CD4-positive, alpha-beta T cell treated with Interleukin-10 for 1 hour (primary cell): ENCODE data around the gene CCDC63.

Source experiments
- DNase-seq: peaks from one replicate; pipeline ENCODE4 v3.0.0-alpha.2; 2020

CCDC63 gene

DNA sequence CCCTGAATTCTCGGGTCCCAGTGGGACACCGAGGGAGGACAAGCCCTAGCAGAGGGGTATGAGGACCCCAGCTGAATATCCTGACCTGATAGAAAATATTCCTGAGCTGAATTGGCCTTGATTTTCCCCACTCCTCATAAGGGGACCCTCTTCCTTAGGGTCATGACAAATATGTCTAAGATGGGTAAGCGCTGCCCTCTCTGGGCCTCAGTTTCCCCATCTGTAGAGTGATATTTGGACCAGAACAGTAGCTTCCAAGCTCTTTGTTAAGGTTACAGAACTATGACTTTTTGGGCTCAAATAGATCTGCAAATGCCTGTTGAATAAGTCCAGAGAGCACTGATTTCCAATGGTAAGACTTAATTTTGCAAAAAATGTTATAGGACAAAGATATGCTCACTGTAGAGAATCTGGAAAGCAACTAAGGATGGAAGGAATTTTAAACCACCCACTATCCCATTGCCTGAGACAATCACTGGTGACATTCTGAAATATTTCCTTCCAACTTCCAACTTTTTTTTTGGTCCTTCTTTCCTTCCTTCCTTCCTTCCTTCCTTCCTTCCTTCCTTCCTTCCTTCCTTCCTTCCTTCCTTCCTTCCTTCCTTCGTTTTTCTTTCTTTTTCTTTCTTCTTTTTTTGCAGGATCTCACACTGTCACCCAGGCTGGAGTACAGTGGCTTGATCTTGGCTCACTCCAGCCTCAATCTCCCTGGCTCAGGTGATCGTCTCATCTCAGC is 41.6 kb downstream of the CCDC63 start:
- no peak for DNase-seq

DNA sequence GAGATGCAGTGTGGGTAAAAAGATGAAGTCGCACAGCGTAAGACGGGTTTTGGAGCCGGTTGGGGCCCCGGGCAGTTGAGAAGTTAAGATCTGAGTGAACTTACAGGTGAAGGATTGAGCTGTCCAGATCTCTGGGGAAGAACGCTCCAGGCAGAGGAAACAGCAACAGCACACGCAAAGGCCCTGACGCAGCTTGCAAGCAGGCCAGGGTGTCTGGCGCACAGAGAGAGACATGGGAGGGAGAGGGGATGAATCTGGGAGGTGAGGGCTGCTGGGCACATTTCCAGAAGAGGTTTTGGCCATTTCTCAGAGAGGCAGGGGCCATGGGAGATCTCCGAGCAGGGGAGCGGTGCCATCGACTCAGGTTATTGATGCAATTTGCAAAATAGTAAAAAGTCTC is 42.6 kb downstream of the CCDC63 start:
- DNase-seq, result no peak

DNA sequence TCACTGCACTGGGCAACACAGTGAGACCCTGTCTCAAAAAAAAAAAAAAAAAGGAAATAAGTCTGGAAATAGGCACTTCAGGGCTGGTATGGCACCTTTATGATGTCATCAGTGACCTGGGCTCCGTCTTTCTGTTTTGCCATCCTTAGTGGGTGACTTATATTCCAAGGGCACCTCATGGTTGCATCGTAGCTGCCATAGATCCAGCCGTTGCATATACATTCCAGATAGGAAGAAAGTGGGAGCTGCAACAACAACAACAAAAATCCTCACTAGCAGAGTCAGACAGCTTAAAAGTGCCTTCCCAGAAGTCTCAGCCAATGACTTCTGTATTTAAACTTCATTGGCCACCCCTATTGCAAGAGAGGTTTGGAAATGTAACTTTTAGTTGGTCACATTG is 47.2 kb downstream of the CCDC63 start:
- DNase-seq, result no peak

DNA sequence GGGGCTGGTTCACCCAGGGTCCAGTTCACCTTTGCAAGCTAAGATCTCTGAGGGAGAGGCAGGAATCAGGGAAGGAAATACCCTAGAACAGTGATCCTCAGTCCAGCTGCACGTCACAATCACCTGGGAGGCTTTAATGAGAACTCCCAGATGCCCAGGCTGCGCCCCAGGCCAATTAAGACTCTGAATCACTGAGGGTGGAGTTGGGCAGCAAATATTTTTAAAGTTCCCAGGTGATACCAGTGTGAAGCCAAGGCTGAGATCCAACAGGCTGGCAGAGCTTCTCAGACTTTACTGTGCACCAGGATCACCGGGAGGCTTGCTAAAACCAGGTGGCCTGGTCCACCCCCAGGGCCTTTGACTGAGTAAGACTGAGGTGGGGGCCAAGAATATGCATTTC is 49.8 kb downstream of the CCDC63 start:
- no peak for DNase-seq

DNA sequence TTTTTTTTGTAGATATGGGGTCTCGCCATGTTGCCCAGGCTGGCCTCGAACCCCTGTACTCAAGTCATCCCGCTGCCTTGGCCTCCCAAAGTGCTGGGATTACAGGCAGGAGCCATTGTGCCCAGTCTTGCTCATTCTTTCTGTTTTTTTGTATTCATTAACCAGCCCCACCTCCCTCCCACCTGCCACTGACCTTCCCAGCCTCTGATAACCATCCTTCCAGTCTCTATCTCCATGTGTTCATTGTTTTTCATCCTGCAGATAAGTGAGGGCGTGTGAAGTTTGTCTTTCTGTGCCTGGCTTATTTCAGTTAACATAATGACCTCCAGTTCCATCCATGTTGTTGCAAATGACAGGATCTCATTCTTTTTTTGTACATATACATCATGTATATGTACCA is 54.6 kb downstream of the CCDC63 start:
- DNase-seq, result no peak

DNA sequence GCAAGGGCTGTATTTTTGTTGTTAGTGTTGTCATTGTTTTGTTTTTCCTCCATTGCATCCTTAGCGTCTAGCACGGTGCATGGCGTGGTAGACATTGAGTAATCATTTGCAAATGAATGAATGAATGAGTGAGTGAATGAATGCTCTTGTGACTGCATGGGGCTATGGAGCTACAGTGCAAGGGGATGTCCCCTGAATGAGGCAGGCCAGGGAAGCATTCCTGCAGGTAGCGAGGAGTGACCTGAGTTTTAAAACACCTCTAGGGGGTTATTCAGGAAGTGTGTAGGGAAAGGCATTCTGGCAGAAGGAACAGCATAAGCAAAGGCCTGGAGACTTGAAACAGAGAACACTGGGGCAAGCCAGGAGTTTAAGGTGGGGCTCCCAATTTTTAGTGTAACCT is 56.7 kb downstream of the CCDC63 start:
- no peak for DNase-seq

DNA sequence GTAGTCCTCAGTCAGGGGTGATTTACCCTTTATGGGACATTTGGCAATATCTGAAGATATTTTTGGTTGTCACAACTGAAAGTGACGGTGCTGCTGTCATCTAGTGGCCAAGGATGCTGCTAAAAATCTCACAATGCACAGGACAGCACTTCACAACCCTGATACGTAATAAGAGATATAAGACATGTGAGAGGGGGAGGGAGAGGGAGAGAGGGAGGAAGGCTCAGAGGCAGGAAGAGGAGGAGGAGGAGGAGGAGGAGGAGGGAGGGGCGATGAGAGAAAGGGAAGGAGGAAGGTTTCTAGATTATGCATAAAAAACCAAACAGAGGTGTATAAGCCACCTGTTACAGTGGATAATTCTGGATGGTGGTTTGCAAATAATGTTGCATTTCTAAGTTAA is 59.3 kb downstream of the CCDC63 start:
- DNase-seq, result no peak

DNA sequence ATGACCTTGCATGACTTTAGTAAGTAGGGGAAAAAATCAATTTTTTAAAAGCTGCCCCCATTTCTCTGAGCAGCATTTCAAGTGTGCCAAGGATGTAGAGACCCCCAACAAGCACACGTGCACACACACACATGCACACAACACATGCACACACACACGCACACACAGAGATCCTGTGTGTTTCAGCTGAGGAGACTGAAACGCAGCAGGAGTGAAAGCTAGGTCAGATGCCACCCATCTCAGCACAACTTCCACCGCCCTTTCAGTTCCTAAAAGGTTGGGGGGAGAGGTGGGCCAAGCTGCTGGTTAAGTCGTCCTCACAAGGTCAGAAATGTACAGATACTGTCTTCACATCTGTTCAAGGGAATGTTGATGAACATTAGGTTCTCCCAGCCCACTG is 59.7 kb downstream of the CCDC63 start:
- no peak for DNase-seq

DNA sequence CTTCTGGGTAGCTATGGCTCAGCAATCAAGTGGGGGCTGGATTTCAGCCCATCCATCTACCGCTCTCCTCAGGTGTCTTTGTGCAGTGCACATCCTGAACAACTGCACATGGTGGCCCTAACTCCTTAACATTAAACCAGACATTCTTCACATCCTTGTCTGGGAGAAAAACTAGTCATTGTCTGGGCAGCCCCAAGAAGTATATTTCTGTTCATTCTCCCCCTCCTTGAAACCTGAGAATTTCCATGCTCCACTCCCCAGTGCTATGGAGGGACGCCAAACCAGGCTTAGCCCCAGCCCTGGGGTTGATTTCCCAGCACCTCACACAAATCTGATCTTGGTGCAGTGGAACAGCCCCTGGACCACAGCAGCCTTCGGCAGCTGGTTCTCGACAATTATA is 60.2 kb downstream of the CCDC63 start:
- DNase-seq, result no peak

DNA sequence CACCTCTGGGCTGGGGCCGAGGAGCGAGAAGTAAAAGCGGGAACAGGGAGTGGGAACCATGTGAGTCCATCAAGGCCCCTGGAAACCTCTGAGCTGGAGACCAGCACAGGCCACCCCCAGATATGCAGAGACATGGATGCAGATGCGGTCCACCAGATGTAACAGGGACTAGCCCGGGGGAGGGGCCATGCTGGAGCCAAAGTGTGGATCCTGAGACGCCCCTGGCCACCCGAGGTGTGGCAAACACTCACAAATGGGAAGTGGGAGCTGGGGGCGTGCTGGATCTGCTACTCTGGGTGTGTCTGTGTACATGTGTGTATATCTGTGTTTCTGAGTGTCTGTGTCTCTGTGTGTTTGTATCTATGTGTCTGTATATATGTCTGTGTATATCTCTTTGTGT is 60.8 kb downstream of the CCDC63 start:
- DNase-seq, result no peak

DNA sequence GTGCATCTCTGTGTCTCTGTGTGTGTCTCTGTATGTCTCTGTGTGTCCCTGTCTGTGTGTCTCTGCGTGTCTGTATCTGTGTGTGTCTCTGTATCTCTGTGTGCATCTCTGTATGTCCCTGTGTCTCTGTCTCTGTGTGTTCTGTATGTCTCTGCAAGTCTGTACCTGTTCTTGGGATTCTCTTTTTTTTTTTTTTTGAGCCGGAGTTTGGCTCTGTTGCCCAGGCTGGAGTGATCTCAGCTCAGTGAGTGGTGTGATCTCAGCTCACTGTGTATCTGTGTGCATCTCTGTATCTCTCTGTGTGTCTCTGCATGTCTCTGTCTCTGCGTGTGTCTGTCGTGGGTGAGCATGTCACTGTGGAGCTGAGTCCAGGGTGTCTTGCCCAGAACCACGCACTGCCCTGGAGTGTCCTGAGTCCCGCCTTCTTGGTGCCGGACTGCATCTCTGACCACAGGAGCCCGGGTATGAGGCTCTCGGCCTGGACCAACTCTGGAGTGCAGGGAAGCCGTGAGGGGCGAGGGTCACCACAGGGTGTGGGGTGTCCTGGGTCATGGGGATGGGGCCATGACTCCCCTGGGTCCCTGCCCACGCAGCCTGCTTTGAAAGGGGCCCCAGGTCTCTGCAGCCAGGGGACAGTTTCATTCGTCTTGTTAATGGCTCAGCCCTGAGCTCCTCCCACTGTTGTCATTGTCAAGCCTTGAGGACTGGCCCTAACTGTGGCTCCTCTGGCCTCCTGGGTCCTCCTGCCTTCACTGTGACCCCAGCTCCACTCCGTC is 61.8 kb downstream of the CCDC63 start:
- no peak for DNase-seq

DNA sequence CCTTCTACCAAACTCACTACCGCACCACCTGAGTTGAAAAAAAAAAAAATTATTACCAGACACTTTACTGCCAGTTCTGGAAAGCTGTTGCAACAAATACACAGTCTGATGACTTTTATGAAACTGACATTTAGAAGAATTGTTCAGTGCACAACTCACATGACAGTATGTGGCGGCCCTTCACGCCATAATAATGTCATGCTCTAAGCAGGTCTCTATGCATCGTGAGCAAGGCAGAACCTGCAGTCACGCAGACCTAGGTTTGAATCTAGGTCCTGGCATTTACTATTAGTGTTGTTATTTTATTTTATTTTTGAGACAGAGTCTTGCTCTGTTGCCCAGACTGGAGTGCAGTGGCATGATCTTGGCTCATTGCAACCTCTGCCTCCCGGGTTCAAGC is 65.5 kb downstream of the CCDC63 start:
- no peak for DNase-seq

DNA sequence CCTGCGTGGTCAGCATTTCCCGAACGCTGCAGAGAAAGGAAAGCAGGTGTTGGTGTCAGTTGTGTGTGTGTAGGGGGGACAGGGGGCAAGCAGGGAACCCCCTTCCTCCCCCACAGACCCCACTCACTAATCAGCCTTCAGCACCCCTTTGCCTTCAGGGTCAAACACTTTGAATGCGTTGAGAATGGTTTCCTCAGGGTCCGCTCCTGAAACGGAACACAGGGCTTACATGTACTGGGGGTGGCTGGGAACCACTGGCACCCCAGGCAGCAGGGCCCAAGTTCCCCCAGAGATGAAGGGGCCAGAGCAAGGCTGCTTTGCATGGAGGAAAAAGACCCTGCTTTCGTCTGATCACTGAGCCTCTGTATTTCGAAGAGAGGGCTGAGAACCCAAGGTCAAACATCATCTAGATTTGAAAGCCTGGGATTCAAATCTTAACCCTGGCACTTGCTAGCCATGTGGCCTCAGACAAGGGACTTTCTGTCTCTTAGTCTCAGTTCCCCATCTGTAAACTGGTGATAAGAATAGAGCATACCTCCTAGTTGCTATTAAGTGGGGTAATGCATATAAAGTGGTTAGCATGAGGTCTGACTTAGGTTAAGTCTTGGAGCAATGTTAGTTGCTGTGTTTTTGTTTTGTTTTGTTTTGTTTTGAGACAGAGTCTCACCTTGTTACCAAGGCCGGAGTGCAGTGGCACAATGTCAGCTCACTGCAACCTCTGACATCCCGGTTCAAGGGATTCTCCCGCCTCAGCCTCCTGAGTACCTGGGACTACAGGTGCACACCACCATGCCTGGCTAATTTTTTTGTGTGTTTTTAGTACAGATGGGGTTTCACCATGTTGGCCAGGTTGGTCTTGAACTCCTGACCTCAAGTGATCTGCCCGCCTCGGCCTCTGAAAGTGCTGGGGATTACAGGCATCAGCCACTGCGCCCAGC is 66.6 kb downstream of the CCDC63 start:
- DNase-seq, result no peak

DNA sequence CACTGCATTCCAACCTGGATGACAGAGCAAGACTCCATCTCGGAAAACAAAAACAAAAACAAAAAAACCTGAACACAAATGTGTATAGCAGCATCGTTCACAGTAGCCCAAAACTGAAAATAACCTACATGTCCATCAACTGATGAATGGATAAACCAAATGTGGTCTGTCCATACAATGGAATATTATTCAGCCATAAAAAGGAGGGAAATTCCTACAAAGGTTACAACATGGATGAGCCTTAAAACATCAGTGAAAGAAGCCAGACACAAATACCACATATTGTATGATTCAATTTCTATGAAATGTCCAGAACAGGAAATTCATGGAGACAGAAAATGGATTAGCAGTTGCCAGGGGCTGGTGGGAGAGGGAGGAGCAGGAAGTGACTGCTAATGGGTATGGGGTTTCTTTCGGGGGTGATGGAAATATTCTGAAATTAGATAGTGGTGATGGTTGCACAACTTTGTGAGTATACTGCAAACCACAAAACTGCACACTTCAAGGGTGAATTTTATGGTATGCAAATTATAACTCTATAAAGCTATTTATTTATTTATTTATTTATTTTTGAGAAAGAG is 69.6 kb downstream of the CCDC63 start:
- no peak for DNase-seq

DNA sequence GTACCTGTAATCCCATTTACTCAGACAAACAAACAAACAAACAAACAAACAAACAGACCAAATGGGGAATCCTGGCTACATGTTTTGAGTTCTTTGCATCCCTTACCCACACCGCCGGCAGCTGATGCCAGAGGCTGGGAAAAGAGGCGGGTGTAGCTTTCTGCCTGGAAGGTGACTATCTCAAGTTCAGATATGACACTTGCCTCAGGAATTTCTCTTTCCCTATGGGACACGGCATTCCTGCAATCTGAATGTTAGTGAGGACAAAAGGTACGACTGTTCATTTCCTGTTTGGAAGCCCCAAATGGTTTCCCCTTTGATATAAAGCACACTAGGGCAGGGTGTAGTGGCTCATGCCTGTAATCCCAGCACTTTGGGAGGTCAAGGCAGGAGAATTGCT is 70.7 kb downstream of the CCDC63 start:
- no peak for DNase-seq

DNA sequence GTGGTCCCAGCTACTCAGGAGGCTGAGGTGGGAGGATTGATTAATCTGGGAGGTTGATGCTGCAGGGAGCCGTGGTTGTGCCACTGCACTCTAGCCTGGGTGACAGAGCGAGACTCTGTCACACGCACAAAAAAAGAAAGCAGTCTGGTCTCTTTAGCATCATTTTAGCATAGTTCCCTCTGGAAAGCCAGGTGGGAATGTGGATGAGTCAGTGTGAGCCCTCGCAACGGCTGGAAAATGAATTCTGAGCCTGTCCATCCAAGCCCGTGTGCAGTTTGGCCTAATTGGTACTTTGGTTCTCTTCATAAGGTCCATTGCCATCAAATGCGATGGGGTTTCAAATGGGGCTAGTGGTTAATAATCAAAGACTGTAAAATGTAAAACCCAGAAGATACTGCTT is 71.2 kb downstream of the CCDC63 start:
- no peak for DNase-seq

DNA sequence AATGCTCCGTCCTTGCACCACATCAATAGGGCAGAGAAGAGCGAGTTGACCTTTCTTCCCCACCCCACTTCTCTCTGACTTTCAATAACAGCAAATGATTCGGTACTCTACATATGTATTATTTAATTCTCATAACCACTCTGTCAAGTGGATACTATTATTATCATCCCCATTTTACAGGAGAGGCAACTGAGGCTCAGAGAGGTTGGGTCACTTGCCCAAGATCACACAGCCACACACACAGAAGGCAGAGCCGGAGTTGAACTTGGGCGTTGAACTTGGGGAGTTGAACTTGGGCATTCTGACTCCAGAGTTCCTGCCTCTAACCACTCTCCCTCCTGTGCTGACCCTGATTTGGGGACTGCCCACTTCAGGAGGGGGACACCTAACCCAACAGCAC is 72.9 kb downstream of the CCDC63 start:
- DNase-seq, result no peak

DNA sequence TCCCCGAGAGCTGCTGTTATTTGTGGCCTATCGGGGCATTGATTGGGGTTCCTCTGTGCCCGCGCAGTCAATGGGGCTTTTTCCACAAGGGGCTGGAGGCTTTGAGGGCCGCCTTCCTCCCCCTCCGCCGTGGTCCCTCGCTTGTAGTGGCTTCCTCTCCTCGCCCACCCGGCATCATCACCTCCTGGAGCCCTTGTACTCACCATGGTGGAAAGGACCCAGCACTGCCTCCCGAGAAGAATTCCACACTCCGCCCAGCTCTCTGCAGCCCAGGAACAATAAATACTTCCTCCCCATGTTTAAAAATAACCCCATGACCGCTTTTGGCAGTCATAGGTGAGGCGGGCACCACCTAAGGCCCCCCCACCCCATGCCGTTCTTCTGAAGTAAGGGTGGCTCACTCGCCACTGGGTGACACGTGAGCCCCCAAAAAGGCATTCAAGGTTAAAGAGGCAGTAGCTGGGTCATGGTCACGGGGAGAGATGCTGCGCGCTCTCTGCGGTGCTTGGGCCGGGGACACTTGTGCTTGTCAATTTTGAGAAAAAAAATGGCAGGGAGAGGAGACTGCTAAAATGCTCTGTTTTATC is 73.6 kb downstream of the CCDC63 start, which contains the start of gene MYL2:
MYL2 (minus strand) TSS at position 256 of the 587 bp plus-strand sequence; CDS start at position 206, 50 bp downstream.
- no peak for DNase-seq

DNA sequence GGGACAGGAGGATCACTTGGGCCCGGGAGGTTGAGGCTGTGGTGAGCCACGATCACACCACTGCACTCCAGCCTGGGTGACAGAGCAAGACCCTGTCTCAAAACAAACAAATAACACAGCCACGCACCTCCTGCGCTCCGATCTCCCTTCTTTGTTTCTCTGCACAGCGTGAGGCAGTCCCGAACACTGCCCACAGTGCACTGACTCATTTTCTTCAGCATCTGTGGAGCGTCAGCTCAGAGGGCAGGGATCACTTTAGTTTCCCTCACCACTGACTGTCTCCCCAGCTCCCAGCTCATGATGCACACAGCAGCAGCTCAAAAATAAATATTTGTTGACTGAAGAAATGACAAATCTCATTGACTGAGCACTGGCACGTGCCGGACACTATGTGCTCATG is 74.5 kb downstream of the CCDC63 start:
- DNase-seq, result no peak

DNA sequence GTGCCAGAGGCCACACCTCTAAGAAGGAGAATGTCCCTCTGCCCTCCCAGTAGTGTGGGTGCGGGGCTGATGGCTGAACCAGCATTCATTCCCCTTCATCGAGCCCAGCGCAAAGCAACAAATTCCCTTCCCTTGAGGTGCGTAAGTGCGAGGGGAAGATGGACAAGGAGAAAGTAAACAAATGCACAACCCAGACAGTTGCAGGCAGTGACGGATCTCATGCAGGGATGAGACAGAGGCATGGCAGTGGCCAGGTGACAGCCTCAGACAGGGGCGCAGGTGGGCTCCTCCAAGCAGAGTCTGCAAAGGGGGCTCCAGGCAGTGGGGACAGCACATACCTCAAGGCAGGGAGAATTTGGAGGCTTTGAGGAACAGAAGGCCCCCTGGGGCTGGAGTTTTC is 75.9 kb downstream of the CCDC63 start:
- DNase-seq, result no peak

DNA sequence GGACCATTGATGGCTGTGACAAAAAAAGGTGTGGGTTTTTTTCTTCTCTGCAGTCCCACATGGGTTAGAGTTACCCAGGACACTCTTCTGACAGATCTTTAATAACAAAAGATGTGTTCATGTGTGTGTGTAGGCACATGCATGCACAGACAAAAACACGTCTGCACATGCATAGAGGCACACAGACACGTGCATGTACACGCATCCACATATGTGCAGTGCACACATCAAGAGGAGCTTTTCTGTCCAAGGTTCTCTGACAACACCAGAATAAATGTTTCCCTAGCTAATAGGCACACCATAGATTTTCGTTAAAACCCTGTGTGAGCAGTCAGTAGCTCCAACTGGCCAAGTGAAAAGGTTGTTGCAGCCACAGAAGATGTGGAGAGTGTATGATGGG is 76.4 kb downstream of the CCDC63 start:
- no peak for DNase-seq

DNA sequence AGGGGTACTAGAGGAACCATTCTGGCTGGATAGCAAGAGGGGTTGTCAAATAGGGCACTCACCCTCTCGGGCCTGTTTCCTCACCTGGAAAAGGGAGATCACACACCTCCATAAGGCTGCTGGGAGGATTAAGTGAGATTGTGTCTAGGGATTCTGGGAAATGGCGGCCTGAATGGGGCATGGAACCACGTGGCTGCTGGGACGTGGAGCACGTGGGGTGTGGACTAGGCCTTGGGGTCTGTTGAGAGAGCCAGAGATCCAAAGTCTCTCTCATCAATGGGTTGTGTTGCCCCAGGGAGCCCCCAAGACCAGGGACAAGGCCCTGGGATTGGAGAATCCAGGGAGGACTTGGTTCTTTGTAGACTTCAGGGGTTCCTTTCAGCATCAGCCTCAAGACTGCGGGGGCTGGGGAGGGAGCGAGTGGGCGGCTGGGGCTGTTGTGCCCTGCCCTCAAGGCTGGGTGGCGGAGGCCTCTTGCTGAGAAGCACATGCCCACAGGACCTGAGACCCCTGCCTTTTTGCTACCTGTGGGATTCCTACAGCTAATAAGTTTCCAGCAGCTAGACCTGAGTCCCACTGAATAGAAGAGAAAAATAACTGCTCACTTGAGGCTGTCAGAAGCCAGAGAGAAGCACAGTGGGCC is 77.0 kb downstream of the CCDC63 start:
- no peak for DNase-seq
